Astrocyte of the cerebellum (primary cell): ENCODE data around the gene ANKS6.

Experiments
- DNase-seq: peaks from one replicate; pipeline ENCODE4 v3.0.0-alpha.2; 2011; ENCODE audit warnings: low read depth
- H3K4me3 ChIP-seq: 2 replicates; pipeline ENCODE4 v1.5.1; 2011; ENCODE audit warnings: mild to moderate bottlenecking, low read depth, low read length, moderate library complexity
- in situ Hi-C: cut with HindIII; loops from 2 replicates; pipeline ENCODE4 v1.10.0; 2017; ENCODE audit warnings: low sequenced_read_pairs
- TF ChIP-seq, protein P1 (sequence below): IDR thresholded peaks from 2 replicates; pipeline ENCODE4 v1.5.1; 2012; ENCODE audit warnings: low read length, low read depth, moderate library complexity, mild to moderate bottlenecking; ENCODE audit errors: missing control alignments

ANKS6 gene

DNA sequence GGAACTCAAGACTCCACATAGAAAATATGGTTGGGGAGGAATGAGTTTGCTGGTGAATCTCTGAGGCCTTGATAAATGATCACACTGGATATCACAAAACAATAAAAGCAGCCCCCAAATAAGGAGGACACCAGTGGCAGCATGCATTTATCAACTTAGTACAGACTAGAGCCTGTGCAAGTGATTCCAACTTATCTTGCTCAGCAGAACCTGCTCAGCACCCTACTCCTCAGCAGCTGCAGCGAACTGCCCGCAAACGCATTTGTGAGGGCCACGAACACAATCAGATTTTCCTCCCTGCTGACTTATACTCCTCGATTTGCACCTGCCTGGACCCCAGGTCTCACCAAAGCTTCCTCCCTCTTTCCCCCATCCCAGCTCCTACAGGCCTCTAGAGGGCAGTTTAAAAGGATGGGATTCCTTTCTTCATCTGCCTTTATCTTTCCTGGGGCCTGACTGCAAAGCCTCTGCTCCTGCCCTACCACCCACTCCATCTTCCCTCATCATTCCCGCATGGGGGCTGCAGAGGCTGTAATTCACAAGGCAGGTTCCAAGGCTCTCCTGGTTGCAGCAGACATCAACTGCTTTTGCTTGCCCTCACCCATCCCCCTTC, 41.2 kb downstream of the ANKS6 start:
- TF ChIP-seq, protein P1, sequence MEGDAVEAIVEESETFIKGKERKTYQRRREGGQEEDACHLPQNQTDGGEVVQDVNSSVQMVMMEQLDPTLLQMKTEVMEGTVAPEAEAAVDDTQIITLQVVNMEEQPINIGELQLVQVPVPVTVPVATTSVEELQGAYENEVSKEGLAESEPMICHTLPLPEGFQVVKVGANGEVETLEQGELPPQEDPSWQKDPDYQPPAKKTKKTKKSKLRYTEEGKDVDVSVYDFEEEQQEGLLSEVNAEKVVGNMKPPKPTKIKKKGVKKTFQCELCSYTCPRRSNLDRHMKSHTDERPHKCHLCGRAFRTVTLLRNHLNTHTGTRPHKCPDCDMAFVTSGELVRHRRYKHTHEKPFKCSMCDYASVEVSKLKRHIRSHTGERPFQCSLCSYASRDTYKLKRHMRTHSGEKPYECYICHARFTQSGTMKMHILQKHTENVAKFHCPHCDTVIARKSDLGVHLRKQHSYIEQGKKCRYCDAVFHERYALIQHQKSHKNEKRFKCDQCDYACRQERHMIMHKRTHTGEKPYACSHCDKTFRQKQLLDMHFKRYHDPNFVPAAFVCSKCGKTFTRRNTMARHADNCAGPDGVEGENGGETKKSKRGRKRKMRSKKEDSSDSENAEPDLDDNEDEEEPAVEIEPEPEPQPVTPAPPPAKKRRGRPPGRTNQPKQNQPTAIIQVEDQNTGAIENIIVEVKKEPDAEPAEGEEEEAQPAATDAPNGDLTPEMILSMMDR = no peak
- in situ Hi-C loops = no loop called here

DNA sequence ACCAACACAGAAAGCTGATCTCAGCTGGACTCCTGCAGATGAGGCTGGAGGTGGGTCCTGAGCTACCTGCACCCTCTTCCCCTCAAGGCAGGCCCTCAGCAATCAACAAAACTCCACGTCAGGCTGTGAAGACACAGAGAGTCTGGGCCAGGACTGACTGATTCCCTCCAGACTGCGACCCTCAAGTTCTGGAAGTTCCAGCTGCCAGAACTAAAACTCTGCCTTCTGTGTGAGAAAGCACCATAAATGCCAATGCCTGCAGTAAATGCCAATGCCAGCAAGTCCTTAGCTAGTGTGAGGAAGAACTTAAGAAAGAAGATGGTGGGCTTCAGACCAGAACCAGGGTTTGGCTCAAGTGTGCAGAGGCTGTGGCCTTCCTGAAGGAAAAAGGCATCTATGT, 45.1 kb downstream of the ANKS6 start:
- H3K4me3 ChIP-seq = no peak overlapping the region
- in situ Hi-C loops = no loop called here
- TF ChIP-seq, protein P1 = no peak
- DNase-seq = no peak

More for the DNA sequence above, 41.2 kb downstream of the ANKS6 start:
- H3K4me3 ChIP-seq = no peak overlapping the region
- no peak for DNase-seq

DNA sequence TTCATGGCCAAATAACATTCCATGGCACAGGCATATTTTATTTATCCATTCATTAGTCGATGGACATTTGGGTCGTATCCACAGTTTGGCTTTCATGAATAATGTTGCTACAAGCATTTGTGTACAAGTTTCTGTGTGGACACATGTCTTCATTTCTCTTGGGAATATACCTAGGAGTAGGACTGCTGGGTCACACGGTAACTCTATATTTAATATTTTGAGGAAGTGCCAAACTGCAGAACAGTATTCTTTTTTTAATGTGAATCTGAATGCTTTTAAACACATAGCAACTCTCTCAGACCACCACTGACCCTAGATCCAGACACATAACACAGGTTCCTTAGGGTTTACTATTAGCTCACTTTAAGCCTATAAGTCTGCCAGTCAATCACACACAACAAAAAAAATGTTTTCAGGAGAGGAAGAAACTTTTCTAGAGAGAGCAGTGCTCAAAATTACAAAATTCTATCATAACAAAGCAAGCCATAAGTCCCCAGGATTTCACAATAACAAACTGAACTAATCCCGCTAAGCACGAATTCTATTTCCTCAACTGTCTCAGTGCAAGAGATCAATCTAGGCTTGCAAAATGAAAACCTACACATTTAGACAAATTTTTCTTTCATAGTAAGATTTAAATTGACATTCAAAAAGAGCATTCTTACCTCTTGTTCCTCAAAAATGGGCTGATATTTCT, 45.8 kb downstream of the ANKS6 start:
- in situ Hi-C loops = no loop called here
- no peak overlapping the region for H3K4me3 ChIP-seq
- DNase-seq = no peak
- TF ChIP-seq, protein P1 = no peak

DNA sequence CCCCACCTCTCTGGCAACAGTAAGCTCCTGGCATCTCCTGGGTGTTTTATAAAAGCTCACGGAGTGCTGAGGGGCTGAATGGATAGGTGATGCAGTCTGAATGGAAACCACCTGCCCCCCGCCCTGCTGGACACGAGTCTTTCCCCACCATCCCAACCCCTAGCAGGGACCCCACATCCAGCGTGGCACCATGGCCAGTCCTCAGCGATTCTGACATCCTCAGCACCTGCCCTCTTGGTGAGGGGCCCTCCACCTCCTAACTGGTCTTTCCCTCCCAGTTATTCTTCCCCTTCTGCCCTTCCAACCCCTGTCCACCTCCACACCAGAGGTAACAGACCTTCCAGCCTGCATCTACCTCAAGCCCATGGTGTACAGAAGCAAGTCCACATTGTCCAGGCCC, 48.9 kb downstream of the ANKS6 start:
- H3K4me3 ChIP-seq = no peak overlapping the region
- in situ Hi-C loops = no loop called here
- no peak for DNase-seq
- TF ChIP-seq, protein P1 = no peak

DNA sequence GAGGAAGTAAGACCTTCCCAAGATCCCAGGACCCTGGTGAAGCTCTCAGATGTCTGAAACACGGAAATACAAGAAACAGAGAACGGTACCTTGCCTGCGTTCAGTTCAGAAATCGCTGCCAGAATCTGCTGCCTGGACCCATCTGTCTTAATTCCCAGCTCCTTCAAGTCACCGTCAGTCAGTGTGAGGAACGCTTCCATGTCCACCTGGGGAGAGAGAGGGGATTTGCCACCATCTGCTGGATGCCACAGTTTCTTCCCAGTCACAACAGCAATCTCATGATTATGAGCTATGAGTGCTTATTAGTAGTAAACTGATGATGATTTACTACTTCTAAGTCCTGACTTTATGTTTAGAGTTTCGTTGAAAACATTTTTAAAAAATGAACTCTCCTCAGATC, 50.9 kb downstream of the ANKS6 start:
- DNase-seq = no peak
- TF ChIP-seq, protein P1 = no peak

DNA sequence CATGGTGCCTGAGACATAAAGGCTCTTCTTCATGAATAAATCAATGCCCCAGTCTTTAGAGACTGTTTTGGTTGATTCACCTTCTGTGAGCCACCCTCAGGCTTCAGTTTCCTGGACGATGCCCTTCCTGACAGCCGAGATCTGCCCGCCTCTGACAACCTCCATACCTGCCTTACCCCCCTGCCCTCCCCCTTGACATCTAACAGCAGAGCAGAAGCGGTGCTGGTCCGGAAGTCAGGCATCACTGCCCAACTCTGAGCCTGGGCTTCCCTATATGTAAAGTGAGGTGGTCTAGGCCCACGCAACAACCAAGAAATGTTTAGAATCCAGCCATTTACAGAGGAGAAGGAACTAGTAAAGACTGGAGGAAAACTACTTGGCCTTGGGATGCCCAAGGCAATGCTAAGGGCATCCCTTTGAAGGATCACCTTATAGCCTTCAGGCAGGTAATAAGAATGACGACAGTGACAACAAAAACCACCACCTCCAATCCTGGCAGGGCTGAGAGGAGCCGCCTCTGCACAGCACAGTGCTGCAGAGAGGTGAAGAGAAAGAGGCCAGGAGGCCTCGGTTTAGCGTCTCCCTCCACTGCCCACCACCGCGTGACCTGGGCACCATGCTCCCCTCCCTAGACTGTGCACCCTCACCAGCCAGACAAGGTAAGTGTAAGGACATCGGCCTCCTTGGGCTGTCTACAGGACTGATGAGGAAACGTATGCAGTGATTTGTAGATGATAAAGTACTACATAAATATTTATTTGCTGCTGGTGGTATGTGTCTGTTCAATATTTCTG, 52.3 kb downstream of the ANKS6 start:
- TF ChIP-seq, protein P1 = no peak
- in situ Hi-C loops = loop anchor here (5.0 kb wide), 1 partner anchor 72 kb away; no protein-coding TSS in a partner anchor
- no peak for DNase-seq
- no peak overlapping the region for H3K4me3 ChIP-seq

More for the DNA sequence above, 50.9 kb downstream of the ANKS6 start:
- H3K4me3 ChIP-seq = no peak overlapping the region
- in situ Hi-C loops = no loop called here
